Stimulated activated CD4-positive, alpha-beta T cell treated with anti-CD3 and anti-CD28 coated beads, Interleukin-1b, Interleukin-23, amount 100 ng/mL, for 1 hour (primary cell): ENCODE results near the gene CAMSAP3.
"Not testable (repeated sequence)": the region's sequence is repeated elsewhere in the genome, so short reads cannot be mapped to it uniquely, and the experiment has no call there.

Experiments used
- DNase-seq, 2 donors: peaks; one replicate each; pipeline ENCODE4 v3.0.0-alpha.2; 2020; ENCODE audit warnings: low read depth in 2 of 2

The CAMSAP3 gene

GRCh38 chr19:7595466-7596133 is at the start of gene CAMSAP3:
TSS of gene CAMSAP3 (plus strand) at chr19:7595863. CDS start at chr19:7596003, 140 bp downstream.
- DNase-seq, result peak in 1 of 2 donors; percentile 16

GRCh38 chr19:7545904-7546303 is 49.8 kb upstream of the CAMSAP3 start:
- DNase-seq, result no peak

GRCh38 chr19:7547159-7547558 is 48.5 kb upstream of the CAMSAP3 start:
- no peak for DNase-seq

- no peak for DNase-seq
Observed at GRCh38 chr19:7549429-7550148, 46.1 kb upstream of the CAMSAP3 start.

GRCh38 chr19:7550169-7550770 is 45.4 kb upstream of the CAMSAP3 start:
- DNase-seq, result no peak

- DNase-seq, result no peak
Observed at GRCh38 chr19:7550987-7551761, 44.5 kb upstream of the CAMSAP3 start.

GRCh38 chr19:7552781-7553180 is 42.9 kb upstream of the CAMSAP3 start:
- DNase-seq, result no peak

GRCh38 chr19:7554565-7554964 is 41.1 kb upstream of the CAMSAP3 start:
- no peak for DNase-seq

GRCh38 chr19:7554990-7555864 is 40.4 kb upstream of the CAMSAP3 start:
- no peak for DNase-seq

- no peak for DNase-seq
Observed at GRCh38 chr19:7556696-7557315, 38.9 kb upstream of the CAMSAP3 start.

GRCh38 chr19:7558667-7559066 is 37.0 kb upstream of the CAMSAP3 start:
- DNase-seq, result no peak

- DNase-seq, result no peak
Observed at GRCh38 chr19:7559102-7559501, 36.6 kb upstream of the CAMSAP3 start.

- DNase-seq, result no peak
Observed at GRCh38 chr19:7560255-7560654, 35.4 kb upstream of the CAMSAP3 start.

- no peak for DNase-seq
Observed at GRCh38 chr19:7561325-7561724, 34.3 kb upstream of the CAMSAP3 start.

- DNase-seq, result no peak
Observed at GRCh38 chr19:7562646-7563393, 32.8 kb upstream of the CAMSAP3 start.

GRCh38 chr19:7564866-7565265 is 30.8 kb upstream of the CAMSAP3 start:
- no peak for DNase-seq

- DNase-seq, result no peak
Observed at GRCh38 chr19:7565332-7565731, 30.3 kb upstream of the CAMSAP3 start.

GRCh38 chr19:7570761-7571160 is 24.9 kb upstream of the CAMSAP3 start:
- no peak for DNase-seq

GRCh38 chr19:7575434-7576040 is 20.1 kb upstream of the CAMSAP3 start:
- no peak for DNase-seq

GRCh38 chr19:7577422-7577821 is 18.2 kb upstream of the CAMSAP3 start:
- DNase-seq, result not testable (repeated sequence)
